Fibroblast of skin of scalp (primary cell): ENCODE results near the gene DPP7.

Source experiments
- DNase-seq: peaks from one replicate; pipeline ENCODE4 v3.0.0-alpha.2; 2013

The DPP7 gene

GRCh38 chr9:137110911-137111787, 3.4 kb downstream of the DPP7 start:
- no peak for DNase-seq

GRCh38 chr9:137110147-137110910, 4.2 kb downstream of the DPP7 start:
- no peak for DNase-seq

- no peak for DNase-seq
Measured at GRCh38 chr9:137109250-137110146, 5.0 kb downstream of the DPP7 start.

GRCh38 chr9:137108608-137109249, 5.8 kb downstream of the DPP7 start:
- no peak for DNase-seq

GRCh38 chr9:137107982-137108381, 6.6 kb downstream of the DPP7 start:
- no peak for DNase-seq

GRCh38 chr9:137107312-137107921, 7.1 kb downstream of the DPP7 start:
- no peak for DNase-seq

- DNase-seq = no peak
Measured at GRCh38 chr9:137106662-137107250, 7.8 kb downstream of the DPP7 start.

- no peak for DNase-seq
Measured at GRCh38 chr9:137105814-137106661, 8.5 kb downstream of the DPP7 start.

GRCh38 chr9:137103206-137103999, 11.1 kb downstream of the DPP7 start:
- no peak for DNase-seq

GRCh38 chr9:137099231-137099630, 15.3 kb downstream of the DPP7 start:
- DNase-seq = no peak

- no peak for DNase-seq
Measured at GRCh38 chr9:137097761-137098462, 16.6 kb downstream of the DPP7 start.

GRCh38 chr9:137096785-137097546, 17.6 kb downstream of the DPP7 start:
- no peak for DNase-seq

GRCh38 chr9:137095664-137096517, 18.6 kb downstream of the DPP7 start:
- DNase-seq = no peak

GRCh38 chr9:137089232-137089947, 25.1 kb downstream of the DPP7 start:
- no peak for DNase-seq

- DNase-seq = no peak
Measured at GRCh38 chr9:137088121-137088520, 26.4 kb downstream of the DPP7 start.

GRCh38 chr9:137087409-137087925, 27.1 kb downstream of the DPP7 start:
- DNase-seq = no peak
